DMS 273 (cell line): Measurements from ENCODE around the gene FGL2.
"Not testable (repeated sequence)": the region's sequence is repeated elsewhere in the genome, so short reads cannot be mapped to it uniquely, and the experiment has no call there.

Experiments used
- DNase-seq: peaks from one replicate; lab custom pipeline; 2025; ENCODE audit not compliant: unreplicated experiment; lab: John Stamatoyannopoulos, UW

The FGL2 gene

DNA sequence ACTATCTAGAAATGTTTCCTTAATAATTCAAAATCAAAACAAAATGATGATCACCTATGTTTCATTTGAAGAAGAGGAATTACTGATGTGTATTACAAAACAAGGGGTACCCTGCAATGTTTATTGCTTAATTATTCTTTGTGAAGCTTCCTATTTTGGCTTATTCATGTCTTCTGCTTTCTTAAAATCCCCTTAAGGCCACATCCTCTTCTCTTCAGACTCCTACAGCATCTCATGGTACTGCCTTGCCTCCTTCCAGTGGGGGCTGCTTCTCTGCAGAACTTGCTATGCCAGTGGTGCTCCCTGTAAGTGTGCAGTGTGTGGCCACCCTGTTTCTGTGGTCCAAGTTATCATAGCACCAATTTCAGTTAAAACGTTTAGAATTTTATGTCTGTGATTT, 42.2 kb downstream of the FGL2 start:
- DNase-seq: no peak

DNA sequence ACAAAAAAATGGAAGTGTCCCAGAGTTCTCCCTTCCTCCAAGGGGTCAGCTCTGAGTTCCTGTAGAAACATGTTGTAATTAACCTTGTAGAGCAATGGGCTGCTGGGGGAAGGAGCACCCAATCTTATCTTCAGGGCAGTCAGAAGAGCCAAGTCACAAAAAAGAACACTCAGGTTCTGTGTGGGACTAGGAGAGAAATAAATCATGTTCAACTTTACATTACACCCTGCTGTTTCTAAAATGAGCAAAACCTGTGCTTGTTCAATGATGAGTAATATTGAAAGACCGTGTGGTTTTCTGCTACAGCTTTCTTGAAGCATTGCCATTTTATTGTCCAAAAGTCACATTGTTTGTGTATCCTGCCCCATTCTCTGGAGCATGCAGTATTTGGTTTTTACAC, 42.6 kb downstream of the FGL2 start:
- not testable (repeated sequence) for DNase-seq

DNA sequence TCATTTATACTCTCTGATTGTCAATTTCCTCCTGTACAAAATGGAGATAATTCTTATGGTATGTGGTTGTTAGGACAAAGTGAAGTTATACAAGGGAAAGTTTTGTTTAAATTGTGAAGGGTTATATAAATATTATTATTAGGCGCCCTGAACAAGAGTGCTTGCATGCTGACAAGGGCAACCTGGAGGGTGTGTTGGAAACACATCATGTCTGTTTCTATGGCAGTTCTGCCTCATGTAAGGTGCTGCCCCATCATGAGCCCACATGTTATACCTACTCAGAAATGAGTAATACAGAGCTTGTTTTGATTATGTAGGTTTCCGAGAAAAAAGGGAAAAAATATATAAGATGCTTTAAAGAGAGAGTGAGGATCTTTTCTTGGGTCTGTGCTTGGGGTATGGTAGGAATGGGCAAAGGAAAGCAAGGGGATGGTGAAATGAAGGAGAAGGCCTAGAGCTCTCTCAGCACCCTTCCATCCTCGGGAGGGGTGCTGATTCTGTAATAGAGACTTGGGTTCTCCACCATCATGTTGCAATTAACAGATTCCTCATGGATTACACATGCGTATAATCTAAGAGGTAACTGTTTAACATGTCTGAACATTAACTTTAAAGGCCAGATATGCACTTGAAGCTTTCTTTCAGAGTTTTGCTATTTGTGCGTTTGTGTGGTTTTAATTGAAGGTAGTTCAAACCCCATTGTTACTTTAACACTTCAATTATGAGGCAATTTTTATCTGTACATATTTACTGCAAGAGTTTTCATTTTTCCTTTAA, 43.8 kb downstream of the FGL2 start:
- not testable (repeated sequence) for DNase-seq

DNA sequence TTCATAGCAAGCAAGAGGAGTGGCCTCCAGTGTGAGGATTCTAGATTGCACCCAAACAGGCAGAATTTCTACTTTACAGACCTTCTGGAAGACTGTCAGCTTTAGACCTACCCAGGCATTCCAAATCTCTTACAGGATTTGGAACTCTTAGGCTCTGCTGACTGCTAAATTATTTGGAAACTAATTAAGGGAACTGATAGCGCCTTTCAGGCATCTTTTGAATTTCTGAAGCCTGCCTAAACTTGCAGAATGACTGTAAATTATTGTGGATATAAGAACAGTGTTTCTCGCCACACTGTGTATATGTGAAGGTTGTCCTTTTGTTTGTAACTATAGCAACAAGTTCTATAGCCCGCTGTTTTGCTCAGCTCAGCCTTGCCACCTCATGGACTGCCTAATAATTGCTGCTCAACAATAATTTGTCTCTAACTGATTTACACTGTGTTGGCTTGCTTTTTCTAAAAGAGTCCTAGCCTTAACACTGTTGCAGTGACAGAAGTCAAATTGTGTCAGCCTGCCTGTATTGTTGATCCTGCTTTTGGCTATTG, 44.6 kb downstream of the FGL2 start:
- not testable (repeated sequence) for DNase-seq

DNA sequence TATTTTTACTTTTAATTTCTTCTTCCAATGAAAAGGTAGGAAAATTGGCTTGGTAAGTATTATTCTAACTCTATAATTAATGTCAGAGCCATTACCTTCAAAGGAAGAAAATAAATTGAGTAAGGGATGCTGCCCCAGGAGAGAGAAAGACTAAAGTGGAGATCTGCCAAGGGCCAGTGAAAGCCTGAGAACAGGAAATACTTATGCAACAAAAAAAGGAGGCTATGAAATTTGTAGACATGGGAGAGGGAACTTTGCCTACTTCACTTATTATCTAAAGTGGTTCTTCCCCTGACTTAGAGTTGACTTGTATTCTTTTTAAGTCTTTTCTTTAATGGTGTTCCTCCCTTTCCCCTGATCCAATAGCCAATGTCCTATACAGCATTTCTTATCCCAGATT, 47.4 kb downstream of the FGL2 start:
- DNase-seq: not testable (repeated sequence)
